HG03354 (cell line): ENCODE results near the gene MRPL49.
A peak's percentile ranks its signal among the peaks of the same experiment; 100 is the strongest.

Experiments
- ATAC-seq: cut with Tn5 transposase; IDR thresholded peaks from one replicate; pipeline ENCODE4 v1.9.1; 2021; ENCODE audit warnings: mild to moderate bottlenecking; ENCODE audit not compliant: unreplicated experiment, poor library complexity, severe bottlenecking

The MRPL49 gene

GRCh38 chr11:65121865-65122696, at the start of gene MRPL49, which contains the start of gene FAU:
TSS of gene MRPL49 (plus strand) at chr11:65122321. CDS start at chr11:65122347, 26 bp downstream.
TSS of gene FAU (minus strand) at chr11:65122134. CDS start at chr11:65121813, 321 bp downstream.
- ATAC-seq: peak; percentile 67

GRCh38 chr11:65072631-65072966, 49.5 kb upstream of the MRPL49 start:
- no peak for ATAC-seq

GRCh38 chr11:65077451-65077850, 44.7 kb upstream of the MRPL49 start:
- no peak for ATAC-seq

DNA sequence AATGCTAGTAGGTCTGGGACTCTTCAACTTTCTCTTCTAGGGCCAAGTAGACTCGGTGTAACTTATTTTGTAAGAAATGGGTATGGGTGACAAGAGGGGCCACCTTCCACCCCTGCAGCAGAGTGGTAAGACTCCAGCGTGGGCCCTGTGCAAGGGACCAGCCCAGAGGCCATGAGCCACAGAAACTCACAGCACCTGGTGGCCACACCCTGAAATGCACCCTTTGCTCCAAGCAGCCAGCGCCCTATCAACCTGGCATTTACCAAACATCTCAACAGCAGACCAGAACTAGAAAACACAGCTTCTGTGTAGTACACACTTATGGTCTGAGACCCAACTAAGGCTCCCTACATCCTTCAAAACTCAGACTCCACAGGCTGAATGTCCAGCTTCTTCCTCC, 44.0 kb upstream of the MRPL49 start:
- no peak for ATAC-seq

DNA sequence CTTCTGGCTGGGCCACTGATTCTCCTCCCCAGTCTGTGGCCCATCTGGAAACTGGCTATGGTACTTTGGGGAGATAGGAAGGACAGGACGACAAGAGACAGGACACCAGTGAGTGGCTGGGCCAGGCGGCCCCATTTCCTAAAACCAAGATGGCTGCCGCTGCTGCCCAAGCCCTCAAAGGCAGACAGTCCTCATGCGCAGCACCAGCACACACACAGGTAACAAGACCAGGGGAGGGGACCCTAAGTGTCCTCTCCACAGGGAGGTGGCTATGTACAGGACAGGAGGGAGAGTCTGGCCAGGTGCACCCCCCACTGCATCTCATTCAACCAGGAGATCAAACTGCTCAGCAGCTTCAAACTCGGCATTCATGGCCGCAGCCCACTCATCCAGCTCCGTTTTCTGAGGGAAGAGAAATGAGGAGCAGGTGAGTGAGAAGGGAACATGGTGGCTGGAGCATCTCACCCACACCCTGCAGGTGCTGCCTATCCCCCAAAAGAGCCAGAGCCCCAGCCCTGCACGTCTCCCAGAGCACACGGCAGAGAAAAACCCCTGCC, 43.3 kb upstream of the MRPL49 start:
- no peak for ATAC-seq

DNA sequence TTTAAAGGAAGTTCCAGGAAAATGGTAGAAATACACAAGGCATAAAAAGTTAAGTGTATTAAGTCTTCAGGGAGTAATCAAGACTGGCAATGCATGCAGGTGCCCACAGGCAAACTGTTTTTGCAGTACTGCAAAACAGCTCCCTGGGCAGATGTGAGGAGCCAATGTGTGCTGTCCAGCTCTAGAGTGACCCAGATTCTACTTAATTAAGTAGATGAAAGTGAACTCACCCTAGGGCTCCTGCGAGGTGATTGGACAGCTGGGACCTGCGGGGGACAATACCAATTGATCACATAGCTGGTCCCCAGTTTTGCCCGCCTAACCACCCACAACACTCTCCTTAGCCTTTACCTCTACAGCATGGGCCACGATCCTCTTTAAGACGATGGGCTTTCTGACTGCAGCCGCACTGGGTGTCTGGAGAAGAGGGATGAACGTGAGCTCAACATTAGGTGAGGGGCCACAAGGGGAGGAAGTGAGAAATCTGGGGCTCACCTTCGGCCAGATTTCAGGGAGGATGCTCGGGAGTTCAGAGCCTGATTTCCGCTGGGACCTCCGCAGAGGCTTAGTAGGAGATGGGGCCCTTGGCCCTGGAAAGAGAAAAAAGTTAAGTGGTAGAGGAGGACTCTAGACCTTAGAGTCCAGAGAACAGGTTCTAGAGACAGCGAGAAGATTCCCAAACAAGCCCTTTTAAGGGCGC, 38.8 kb upstream of the MRPL49 start:
- peak; percentile 10 for ATAC-seq

- ATAC-seq: peak; percentile 78
Observed at GRCh38 chr11:65083834-65084597, 38.1 kb upstream of the MRPL49 start, which contains the start of the genes CDCA5 and ZFPL1. TSS of gene CDCA5 (minus strand) at chr11:65084040. CDS start at chr11:65083978, 62 bp downstream. TSS of gene ZFPL1 (plus strand) at chr11:65084222. CDS start at chr11:65084699, 477 bp downstream.

DNA sequence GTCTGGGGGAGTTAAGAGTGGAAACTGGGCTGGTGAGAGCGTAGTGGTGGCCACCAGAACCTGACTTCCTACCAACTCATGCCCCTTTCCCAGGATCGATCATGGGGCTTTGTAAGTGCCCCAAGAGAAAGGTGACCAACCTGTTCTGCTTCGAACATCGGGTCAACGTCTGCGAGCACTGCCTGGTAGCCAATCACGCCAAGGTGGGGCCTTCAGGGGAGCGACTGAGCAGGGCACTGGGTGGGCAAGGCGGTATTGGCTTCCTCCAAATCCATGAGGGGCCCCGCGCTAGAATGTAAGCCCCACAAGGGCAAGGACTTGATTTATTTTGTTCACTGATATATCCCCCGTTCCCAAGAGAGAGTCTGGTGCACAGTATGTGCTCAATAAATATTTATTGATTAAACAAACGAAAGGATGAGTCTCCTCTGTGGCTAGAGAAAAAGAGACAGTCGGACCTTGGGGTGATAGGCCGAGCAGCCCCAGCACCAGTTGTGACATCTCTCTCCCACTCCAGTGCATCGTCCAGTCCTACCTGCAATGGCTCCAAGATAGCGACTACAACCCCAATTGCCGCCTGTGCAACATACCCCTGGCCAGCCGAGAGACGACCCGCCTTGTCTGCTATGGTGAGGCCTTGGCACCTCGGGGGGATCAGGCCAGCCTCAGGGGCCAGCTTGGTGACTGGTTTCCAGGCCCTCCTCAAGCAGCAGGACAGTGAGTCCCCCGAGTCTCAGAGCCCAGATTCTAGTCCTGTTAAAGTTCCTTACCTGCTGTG, 37.3 kb upstream of the MRPL49 start:
- no peak for ATAC-seq

DNA sequence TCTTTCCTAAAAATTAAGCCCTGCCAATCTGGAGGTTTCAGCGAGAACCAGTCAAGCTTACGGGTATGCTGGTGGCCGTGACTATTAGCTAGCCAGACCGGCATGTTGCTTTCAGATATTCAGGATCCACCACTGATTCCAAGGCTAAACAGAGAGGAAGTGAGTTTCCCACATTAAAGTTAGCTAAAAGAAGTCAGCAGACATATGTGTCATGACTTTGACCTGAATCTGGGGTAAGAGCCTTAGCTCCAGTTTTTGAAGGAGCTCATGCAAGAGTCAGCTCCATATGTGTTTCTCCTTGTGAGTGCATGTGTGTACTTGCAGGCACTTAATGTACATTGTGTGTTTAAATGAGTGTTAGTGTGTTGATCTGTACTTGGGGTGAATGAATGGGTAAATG, 36.7 kb upstream of the MRPL49 start:
- ATAC-seq: no peak

DNA sequence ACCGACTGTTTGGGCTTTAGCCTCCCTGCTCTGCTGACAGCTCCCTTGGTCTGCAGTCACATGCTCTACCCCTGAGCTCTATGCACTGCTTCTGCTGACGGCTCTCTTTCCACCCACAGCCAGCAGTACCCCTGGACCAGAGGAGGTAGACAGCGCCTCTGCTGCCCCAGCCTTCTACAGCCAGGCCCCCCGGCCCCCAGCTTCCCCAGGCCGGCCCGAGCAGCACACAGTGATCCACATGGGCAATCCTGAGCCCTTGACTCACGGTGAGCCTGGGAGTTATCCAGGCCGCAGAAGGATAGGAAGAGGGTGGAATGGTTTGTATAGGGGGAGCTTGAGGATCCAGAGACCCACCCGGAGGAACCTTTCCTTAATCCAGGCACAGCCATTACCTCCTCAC, 35.3 kb upstream of the MRPL49 start:
- ATAC-seq: no peak

DNA sequence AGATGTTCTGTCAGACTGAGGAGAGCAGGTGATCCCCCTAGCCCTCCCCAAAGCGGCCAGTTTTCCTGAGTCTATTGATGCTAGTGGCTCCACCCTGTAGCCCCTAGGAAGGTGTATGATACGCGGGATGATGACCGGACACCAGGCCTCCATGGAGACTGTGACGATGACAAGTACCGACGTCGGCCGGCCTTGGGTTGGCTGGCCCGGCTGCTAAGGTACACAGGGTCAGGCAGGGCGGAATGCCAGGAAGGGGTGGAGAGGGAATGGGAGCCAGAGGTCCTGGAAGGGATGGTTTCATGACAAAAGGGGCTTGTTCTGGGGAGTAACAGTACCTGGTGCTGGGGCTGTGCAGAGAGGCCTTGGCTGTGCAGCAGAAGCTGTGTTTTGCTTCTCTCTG, 34.9 kb upstream of the MRPL49 start:
- no peak for ATAC-seq

DNA sequence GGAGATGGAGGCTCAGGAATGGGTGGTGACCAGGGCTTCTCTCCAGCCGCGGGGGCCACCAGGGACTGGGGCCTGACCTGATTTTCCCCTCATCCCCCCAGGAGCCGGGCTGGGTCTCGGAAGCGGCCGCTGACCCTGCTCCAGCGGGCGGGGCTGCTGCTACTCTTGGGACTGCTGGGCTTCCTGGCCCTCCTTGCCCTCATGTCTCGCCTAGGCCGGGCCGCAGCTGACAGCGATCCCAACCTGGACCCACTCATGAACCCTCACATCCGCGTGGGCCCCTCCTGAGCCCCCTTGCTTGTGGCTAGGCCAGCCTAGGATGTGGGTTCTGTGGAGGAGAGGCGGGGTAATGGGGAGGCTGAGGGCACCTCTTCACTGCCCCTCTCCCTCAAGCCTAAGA, 34.3 kb upstream of the MRPL49 start:
- ATAC-seq: no peak

DNA sequence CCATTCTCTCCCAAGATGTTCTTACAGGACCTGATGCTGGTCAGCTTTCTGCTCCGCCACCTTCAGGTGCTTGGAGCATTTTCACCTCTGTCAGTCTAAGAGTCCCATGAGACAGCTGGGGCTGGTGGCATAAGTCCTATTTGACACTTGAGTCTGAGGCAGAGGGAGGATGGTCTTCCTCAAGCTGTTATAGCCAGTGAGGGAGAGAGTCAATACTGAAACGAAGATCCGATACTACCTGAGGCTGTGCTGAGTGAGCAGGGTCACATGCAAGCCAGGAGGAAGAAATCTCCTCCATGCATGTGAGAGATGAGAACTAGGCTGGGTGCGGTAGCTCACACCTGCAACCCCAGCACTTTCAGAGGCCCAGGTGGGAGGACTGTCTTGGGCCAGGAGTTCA, 32.5 kb upstream of the MRPL49 start:
- no peak for ATAC-seq

DNA sequence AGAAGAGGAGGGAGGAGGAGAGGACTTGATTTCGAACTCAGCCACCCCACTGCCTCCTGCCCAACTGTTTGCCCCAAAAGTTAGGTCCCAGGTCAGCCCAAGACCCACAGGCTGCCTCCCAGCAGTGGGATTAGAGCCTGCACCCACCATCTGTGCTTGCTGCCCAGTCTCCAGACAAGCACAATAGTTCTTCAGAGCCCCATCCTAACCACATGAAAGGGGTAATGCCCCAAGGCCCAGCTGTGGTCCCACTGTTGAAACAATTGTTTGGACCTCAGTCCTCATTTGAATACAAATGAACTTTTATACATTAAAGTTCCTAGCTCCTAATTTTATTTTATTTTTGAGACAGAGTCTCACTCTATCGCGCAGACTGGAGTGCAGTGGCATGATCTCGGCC, 31.5 kb upstream of the MRPL49 start:
- ATAC-seq: no peak

DNA sequence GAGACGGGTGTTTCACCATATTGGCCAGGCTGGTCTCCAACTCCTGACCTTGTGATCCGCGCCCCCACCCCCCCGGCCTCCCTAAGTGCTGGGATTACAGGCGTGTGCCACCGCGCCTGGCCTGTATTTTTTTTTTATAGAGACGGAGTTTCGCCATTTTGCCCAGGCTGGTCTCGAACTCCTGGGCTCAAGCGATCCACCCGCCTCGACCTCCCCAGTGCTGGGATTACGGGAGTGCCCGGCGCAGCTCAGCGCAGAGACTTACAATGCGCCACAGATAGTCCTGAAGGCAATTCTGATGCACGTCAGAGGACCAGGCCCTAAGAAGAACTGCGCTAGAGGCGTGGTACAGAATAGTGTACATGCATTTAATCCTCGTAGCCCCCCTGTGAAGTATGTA, 26.7 kb upstream of the MRPL49 start:
- ATAC-seq: no peak

- peak; percentile 79 for ATAC-seq
Observed at GRCh38 chr11:65095974-65096806, 25.9 kb upstream of the MRPL49 start, which contains the start of gene VPS51. TSS of gene VPS51 (plus strand) at chr11:65096214. CDS start at chr11:65096251, 37 bp downstream.

GRCh38 chr11:65096926-65097325, 25.2 kb upstream of the MRPL49 start:
- no peak for ATAC-seq

DNA sequence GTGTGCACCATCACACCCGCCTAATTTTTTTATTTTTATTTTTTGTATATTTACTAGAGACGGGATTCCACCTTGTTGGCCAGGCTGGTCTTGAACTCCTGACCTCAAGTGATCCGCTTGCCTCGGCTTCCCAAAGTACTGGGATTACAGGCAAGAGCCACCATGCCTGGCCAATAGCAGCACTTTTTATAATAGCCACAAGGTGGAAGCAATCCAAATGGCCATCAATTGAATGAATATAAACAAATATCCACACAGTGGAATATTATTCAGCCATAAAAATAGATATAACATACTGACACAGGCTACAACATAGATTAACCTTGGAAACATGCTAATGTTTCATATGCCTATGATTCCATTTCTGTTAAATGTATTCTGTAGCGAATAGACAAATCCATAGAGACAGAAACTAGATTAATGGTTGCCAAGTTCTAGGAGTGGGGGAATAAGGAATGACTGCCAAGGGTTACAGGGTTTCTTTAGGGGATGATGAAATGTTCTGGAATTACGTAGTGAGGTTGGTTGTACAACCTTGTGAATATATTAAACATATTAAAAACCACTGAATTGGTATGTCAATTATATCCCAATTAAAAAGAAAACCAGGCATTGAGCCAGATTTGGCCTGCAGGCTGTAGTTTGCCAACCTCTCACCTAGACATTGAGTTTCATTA, 21.3 kb upstream of the MRPL49 start:
- ATAC-seq: no peak
